GM10266 (cell line): ENCODE data around the gene SSR1.
"Not testable (repeated sequence)": the region's sequence is repeated elsewhere in the genome, so short reads cannot be mapped to it uniquely, and the experiment has no call there.

ENCODE experiments used
- DNase-seq: peaks from one replicate; pipeline ENCODE4 v3.0.0; 2012; ENCODE audit errors: extremely low spot score
- TF ChIP-seq, protein P1 (sequence below): IDR thresholded peaks from 2 replicates; pipeline ENCODE4 v1.5.1; 2012; ENCODE audit warnings: mild to moderate bottlenecking, low read depth; ENCODE audit not compliant: control insufficient read depth, insufficient read depth; ENCODE audit errors: missing control alignments

Gene SSR1

DNA sequence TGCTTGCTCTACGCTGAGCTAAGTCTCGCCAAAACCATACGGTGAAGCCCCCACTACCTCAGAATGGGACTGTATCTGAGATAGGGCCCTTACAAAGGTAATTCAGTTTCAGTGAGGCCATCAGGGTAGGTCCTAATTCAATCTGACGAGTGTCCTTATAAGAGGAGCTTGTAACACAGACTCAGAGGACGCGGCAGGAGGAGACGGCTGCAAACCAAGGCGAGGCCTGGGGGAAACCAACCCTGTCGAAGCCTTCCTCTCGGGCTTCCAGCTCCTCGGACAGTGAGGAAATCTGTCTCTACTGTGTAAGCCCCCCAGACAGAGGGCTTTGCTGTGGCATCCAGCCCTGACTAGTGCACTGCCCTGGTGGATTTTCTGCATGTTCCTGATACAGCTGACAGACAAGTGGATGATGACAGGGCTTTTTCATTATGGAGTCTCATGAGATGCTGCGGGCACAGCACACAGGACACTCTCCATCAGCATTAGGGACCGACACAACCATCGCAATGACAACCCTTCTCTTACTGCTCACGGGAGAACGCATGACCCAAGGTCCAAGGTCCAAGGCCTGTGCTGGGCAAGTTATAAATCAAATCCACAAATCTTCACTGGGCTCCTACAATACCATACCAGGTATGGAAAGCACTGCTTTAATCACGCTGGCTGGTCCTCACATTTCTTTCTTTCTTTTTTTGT lies 48.2 kb downstream of the SSR1 start:
- DNase-seq, result no peak
- TF ChIP-seq, protein P1, sequence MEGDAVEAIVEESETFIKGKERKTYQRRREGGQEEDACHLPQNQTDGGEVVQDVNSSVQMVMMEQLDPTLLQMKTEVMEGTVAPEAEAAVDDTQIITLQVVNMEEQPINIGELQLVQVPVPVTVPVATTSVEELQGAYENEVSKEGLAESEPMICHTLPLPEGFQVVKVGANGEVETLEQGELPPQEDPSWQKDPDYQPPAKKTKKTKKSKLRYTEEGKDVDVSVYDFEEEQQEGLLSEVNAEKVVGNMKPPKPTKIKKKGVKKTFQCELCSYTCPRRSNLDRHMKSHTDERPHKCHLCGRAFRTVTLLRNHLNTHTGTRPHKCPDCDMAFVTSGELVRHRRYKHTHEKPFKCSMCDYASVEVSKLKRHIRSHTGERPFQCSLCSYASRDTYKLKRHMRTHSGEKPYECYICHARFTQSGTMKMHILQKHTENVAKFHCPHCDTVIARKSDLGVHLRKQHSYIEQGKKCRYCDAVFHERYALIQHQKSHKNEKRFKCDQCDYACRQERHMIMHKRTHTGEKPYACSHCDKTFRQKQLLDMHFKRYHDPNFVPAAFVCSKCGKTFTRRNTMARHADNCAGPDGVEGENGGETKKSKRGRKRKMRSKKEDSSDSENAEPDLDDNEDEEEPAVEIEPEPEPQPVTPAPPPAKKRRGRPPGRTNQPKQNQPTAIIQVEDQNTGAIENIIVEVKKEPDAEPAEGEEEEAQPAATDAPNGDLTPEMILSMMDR, result no peak

DNA sequence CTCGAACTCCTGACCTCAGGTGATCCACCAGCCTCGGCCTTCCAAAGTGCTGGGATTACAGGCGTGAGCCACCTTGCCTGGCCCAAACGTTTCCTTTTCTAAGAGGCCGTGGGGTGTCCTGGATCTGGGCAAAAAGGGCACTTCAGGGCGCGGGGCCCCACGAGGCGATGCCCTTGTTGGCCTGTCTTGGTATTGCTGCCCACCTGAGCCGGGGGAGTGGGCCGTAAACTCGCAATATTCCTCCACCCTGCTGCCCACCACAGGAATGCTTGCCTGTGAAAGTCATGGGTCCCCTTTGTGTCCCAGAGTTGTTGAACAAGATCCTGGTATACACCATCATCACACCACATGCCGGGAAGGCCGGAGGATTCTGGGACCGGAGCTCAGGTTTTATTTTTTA lies 49.0 kb downstream of the SSR1 start:
- no peak for DNase-seq
- TF ChIP-seq, protein P1, result no peak

DNA sequence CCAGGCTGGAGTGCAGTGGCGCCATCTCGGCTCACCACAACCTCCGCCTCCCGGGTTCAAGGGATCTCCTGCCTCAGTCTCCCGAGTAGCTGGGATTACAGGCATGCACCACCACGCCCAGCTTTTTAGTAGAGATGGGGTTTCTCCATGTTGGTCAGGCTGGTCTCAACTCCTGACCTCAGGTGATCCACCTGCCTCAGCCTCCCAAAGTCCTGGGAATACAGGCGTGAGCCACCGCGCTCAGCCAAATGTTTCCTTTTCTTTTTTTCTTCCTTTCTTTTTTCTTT lies 49.5 kb downstream of the SSR1 start:
- not testable (repeated sequence) for DNase-seq

DNA sequence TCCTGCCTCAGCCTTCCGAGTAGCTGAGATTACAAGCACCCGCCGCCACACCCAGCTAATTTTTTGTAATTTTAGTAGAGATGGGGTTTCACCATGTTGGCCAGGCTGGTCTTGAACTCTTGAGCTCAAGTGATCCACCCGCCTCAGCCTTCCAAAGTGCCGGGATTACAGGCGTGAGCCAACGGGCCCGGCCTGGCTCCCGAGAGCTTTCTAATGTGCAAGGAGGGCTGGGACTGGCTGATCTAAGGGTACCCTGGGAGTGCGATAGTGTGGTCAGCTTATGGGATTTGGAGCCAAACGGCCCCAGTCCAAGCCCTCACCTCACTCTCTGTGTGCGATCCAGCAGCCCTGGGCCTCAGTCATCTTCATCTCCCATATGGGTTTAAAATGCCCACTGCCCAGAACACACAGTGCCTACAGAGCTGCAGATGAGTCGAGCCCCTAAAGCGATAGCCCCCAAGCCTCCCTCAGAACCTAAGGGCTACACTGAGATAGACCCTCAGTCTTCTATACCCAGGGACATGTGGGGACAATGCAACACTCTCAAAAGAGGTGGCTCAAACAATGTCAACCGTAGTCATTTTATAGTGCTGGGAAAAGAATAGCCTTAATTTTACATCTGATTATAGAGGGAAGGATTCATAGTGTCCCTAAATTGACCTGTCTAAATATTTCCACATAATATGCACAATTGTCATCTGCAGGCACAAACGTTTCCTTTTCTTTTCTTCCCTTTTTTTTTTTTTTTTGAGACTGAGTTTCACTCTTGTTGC lies 50.1 kb downstream of the SSR1 start:
- TF ChIP-seq, protein P1, result no peak
- DNase-seq, result no peak

DNA sequence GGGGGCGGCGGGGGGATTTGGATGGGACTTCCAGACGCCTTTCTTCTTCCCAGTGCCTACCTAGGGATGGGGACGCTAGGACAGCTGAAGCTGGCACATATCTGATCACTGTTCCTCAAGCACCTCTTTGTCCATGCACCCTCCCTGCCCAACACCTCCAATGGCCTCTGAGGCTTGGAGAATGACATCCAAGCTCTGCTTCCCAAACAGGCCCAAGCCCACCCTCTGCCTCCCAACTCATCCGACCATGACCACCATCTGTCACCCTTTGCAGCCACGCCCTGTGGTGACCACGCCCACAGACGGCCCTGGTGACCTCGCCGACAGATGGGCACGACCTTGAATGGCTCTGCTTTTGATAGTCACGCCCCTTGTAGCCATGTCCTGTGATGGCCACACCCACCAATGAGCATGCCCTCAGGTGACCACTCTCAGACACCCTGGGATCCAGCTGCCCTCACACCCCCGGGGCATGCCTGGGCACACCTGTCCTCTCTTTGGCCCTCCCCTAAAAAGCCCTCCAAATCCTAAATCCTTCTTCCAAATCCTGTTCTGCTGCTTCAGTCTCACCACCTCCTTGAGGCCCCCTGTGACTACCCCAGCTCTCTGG lies 51.0 kb downstream of the SSR1 start:
- no peak for DNase-seq
- TF ChIP-seq, protein P1, result no peak

DNA sequence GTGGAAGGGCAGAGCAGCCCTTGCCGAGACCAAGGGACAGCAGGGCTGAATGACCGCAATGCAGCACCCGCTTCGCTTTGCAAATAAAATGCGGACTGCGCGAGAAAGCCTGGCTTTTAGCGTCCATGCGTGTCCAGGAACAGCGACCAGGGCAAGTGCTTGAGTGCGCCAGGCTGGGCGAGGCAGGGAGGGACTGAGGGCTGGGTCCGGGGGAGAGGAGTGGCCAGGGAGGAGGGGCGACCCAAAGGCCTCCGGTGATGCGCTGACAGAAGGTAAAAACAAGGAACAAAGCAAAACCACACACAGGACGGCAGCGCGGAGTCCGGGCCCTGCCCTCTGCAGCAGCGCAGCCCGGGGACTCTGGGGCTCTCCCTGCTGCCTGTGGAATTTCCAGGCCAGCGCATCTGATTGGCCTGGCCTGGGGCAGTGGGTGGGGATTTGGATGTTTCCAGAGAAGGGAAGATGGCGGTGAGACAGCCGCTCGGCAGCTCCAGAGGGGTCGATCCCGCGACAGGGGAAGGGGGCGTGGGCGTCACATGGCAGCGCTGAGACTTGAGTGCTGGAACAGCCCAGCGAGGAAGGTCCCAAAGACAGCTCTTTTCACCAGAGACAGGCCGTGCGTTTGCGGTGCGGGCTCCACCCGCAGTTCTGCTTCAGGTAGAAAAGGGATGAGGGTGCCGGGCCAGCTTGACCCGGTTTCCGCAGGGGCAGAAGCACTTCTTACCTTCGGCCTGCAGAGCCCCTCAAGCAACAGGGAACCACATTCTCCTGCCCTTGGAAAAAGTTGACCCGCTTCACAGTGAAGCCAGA lies 51.8 kb downstream of the SSR1 start:
- peak; percentile 79 for DNase-seq
- TF ChIP-seq, protein P1, result no peak

DNA sequence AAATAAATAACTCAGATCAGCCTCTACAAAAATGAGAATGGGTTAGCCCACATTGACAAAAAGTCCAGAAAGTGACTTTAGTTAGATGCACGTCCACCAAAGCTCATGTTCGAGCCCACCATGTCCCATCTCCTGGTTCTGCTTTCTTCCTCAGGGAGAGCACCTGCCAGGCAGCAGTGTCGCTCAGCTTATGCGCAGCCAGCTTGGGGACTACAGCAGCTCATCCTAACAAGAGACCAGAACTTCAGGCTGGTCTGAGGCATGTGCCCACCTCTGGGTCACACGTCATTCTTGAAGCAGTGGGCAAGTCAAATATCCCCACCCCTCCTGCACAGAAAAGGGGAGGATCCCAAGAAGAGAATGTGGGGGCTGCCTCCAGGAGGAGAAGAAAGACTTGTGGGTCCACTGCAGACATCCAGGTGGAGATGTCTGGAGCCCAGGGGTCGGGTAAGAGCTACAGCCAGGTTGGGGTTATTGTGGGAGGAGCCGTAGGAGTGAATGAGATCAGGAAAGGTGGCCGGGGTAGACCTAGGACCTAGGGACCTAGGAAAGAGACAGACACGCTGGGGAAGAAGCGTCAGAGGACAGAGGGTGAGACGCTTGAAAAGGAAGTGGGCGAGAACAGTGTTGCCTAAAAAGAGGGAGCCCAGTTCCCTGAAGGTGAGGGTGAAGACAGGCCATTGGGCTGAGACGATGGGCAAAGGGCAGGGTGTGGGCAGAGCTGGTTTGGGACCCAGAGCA lies 52.5 kb downstream of the SSR1 start:
- TF ChIP-seq, protein P1, result no peak
- DNase-seq, result no peak
